HepG2 (cell line): ENCODE data around the gene ZFYVE26. TPM values are rescaled to one million over a fixed set of nuclear protein-coding genes. Genes with fewer than 3 reads are reported as not detected.

Experiments
- ATAC-seq: fragments of 200-7000 bp; cut with Tn5 transposase; 3 replicates; pipeline ENCODE4 v1.9.1; 2020; ENCODE audit warnings: mild to moderate bottlenecking, moderate library complexity
- BruUV-seq: library from RNA; stranded (reverse); fragments of 400-500 nt; replicated peaks from 2 replicates; lab custom pipeline; 2021; lab: Mats Ljungman, UMichigan
- CTCF ChIA-PET: fragments of 300-600 bp; formaldehyde crosslinking; extraction: SDS; loops from one replicate; lab custom pipeline; 2021; ENCODE audit warnings: low total read pairs, inconsistent platforms, low intra/inter-chr PET ratio; lab: Yijun Ruan, JAX
- POLR2A ChIA-PET: fragments of 350-600 bp; sonication (Branson Sonifier 250); formaldehyde crosslinking; loops from one replicate; lab custom pipeline; 2020; ENCODE audit warnings: antibody characterized with exemption, inconsistent platforms; lab: Yijun Ruan, JAX
- DNase-seq: peaks from one replicate; pipeline ENCODE4 v3.0.0-alpha.2; 2015; ENCODE audit warnings: low spot score
- FAIRE-seq: peaks from 3 replicates; lab custom pipeline; 2011; peaks lifted over from hg19 to GRCh38; lab: Jason Lieb, UNC
- H2AFZ ChIP-seq: one replicate; pipeline ENCODE4 v1.6.1; 2011; ENCODE audit warnings: low read length, inconsistent platforms
- H3K27ac ChIP-seq: fragments of 300-600 bp; 3 replicates; pipeline ENCODE4 v1.8.0; 2011; ENCODE audit warnings: mixed run types, mild to moderate bottlenecking, mixed read lengths, low read length, inconsistent platforms; ENCODE audit not compliant: insufficient read depth; ENCODE audit errors: extremely low read length
- H3K27me3 ChIP-seq, 2 experiments: fragments of 200-600 bp in 1 of 2; 2 replicates in 1 of 2; 3 replicates in 1 of 2; pipeline versions ENCODE4 v1.6.0 to v1.8.0; 2011; ENCODE audit warnings: low read length in 2 of 2, mild to moderate bottlenecking in 2 of 2, moderate library complexity in 2 of 2, inconsistent platforms in 1 of 2; ENCODE audit not compliant: insufficient read depth in 2 of 2, control insufficient read depth in 1 of 2
- H3K36me3 ChIP-seq, 2 experiments: fragments of 200-600 bp in 1 of 2; replicated peaks in 1 of 2; 2 replicates in 1 of 2; 3 replicates in 1 of 2; pipeline versions ENCODE4 v1.5.1 to v1.8.0; 2011; ENCODE audit warnings: low read length in 2 of 2, inconsistent platforms in 1 of 2; ENCODE audit not compliant: insufficient read depth in 2 of 2, control insufficient read depth in 1 of 2
- H3K4me1 ChIP-seq: 2 replicates; pipeline ENCODE4 v1.5.1; 2012; ENCODE audit warnings: low read length, inconsistent platforms; ENCODE audit not compliant: insufficient read depth
- H3K4me2 ChIP-seq: 2 replicates; pipeline ENCODE4 v1.6.0; 2011; ENCODE audit warnings: low read depth, low read length, inconsistent platforms
- H3K4me3 ChIP-seq, 3 experiments: fragments of 200-600 bp in 1 of 3; sonication (generic), shearing (Covaris generic) in 1 of 3; replicated peaks in 1 of 3; 2 replicates each; pipeline ENCODE4 v1.5.1; 2011 to 2016; ENCODE audit warnings: low read length in 3 of 3, inconsistent platforms in 2 of 3, low read depth in 2 of 3, mild to moderate bottlenecking in 2 of 3, control low read depth in 1 of 3, mixed read lengths in 1 of 3; ENCODE audit not compliant: insufficient read depth in 1 of 3
- H3K79me2 ChIP-seq: one replicate; pipeline ENCODE4 v1.6.1; 2011; ENCODE audit warnings: low read length, inconsistent platforms; ENCODE audit not compliant: insufficient read depth
- H3K9ac ChIP-seq: 2 replicates; pipeline ENCODE4 v1.6.0; 2011; ENCODE audit warnings: mild to moderate bottlenecking, low read depth, low read length, inconsistent platforms; ENCODE audit not compliant: insufficient read depth
- H3K9me3 ChIP-seq: 2 replicates; pipeline ENCODE4 v1.5.1; 2012; ENCODE audit warnings: mild to moderate bottlenecking, low read length
- H4K20me1 ChIP-seq: 2 replicates; pipeline ENCODE4 v1.6.0; 2011; ENCODE audit warnings: inconsistent platforms, mild to moderate bottlenecking, low read length, moderate library complexity; ENCODE audit not compliant: insufficient read depth
- ERF ChIP-seq: IDR thresholded peaks from 2 replicates; pipeline ENCODE4 v1.6.1; 2018; ENCODE audit warnings: missing biosample characterization, missing genetic modification reagents
- FOXP1 ChIP-seq, 2 experiments: fragments of 450-650 bp in 1 of 2; IDR thresholded peaks; 2 replicates each; pipeline ENCODE4 v1.6.1; 2017 to 2018; ENCODE audit warnings: antibody characterized with exemption in 1 of 2
- GTF2F1 ChIP-seq: fragments of 150-350 bp; IDR thresholded peaks from 2 replicates; pipeline ENCODE4 v1.6.1; 2014; ENCODE audit warnings: low read length
- HINFP ChIP-seq: sonication (generic); formaldehyde crosslinking; IDR thresholded peaks from 2 replicates; pipeline ENCODE4 v1.4.0; 2020; ENCODE audit warnings: low read depth, mild to moderate bottlenecking, missing genetic modification reagents
- HNF1B ChIP-seq: sonication (generic); formaldehyde crosslinking; IDR thresholded peaks from 2 replicates; pipeline ENCODE4 v1.5.1; 2020; ENCODE audit warnings: mild to moderate bottlenecking, moderate library complexity, missing genetic modification reagents
- IRF1 ChIP-seq: sonication (generic); formaldehyde crosslinking; IDR thresholded peaks from 2 replicates; pipeline ENCODE4 v1.4.0; 2020; ENCODE audit warnings: low read depth, mild to moderate bottlenecking, missing genetic modification reagents
- MTA3 ChIP-seq: sonication (generic); formaldehyde crosslinking; IDR thresholded peaks from 2 replicates; pipeline ENCODE4 v1.4.0; 2020; ENCODE audit warnings: missing genetic modification reagents
- MYC ChIP-seq: sonication (generic); formaldehyde crosslinking; IDR thresholded peaks from 2 replicates; pipeline ENCODE4 v1.9.0; 2021; ENCODE audit warnings: missing genetic modification reagents, borderline replicate concordance
- NFKB2 ChIP-seq: sonication (generic); formaldehyde crosslinking; IDR thresholded peaks from 2 replicates; pipeline ENCODE4 v1.4.0; 2020; ENCODE audit warnings: missing genetic modification reagents, borderline replicate concordance
- SNRNP70 ChIP-seq: fragments of 200-400 bp; formaldehyde crosslinking; IDR thresholded peaks from 2 replicates; pipeline ENCODE4 v1.6.1; 2017; ENCODE audit warnings: mild to moderate bottlenecking, low read depth, low read length, moderate library complexity
- WIZ ChIP-seq: sonication (generic); formaldehyde crosslinking; IDR thresholded peaks from 2 replicates; pipeline ENCODE4 v1.5.1; 2020; ENCODE audit warnings: mild to moderate bottlenecking, missing genetic modification reagents
- YEATS4 ChIP-seq: sonication (generic); formaldehyde crosslinking; IDR thresholded peaks from 2 replicates; pipeline ENCODE4 v1.4.0; 2020; ENCODE audit warnings: missing genetic modification reagents, borderline replicate concordance
- ZBTB14 ChIP-seq: sonication (generic); formaldehyde crosslinking; IDR thresholded peaks from 2 replicates; pipeline ENCODE4 v1.4.0; 2020; ENCODE audit warnings: missing genetic modification reagents
- ZBTB20 ChIP-seq: sonication (generic); formaldehyde crosslinking; IDR thresholded peaks from 2 replicates; pipeline ENCODE4 v1.8.1; 2023; ENCODE audit warnings: missing genetic modification reagents, low read depth, mild to moderate bottlenecking, borderline replicate concordance
- ZBTB42 ChIP-seq: sonication (generic); formaldehyde crosslinking; IDR thresholded peaks from 2 replicates; pipeline ENCODE4 v1.5.0; 2020; ENCODE audit warnings: mild to moderate bottlenecking, missing genetic modification reagents
- ZNF235 ChIP-seq: sonication (generic); formaldehyde crosslinking; IDR thresholded peaks from 2 replicates; pipeline ENCODE4 v1.8.1; 2023; ENCODE audit warnings: mild to moderate bottlenecking, missing genetic modification reagents, borderline replicate concordance
- ZNF501 ChIP-seq: sonication (generic); formaldehyde crosslinking; IDR thresholded peaks from 2 replicates; pipeline ENCODE4 v1.5.1; 2020; ENCODE audit warnings: mild to moderate bottlenecking, moderate library complexity, missing genetic modification reagents
- ZNF713 ChIP-seq: sonication (generic); formaldehyde crosslinking; IDR thresholded peaks from 2 replicates; pipeline ENCODE4 v1.4.0; 2020; ENCODE audit warnings: mild to moderate bottlenecking, missing genetic modification reagents
- ZNF878 ChIP-seq: sonication (generic); formaldehyde crosslinking; IDR thresholded peaks from 2 replicates; pipeline ENCODE4 v1.8.1; 2023; ENCODE audit warnings: mild to moderate bottlenecking, missing genetic modification reagents, moderate library complexity
- ZNF891 ChIP-seq: sonication (generic); formaldehyde crosslinking; IDR thresholded peaks from 2 replicates; pipeline ENCODE4 v1.5.0; 2020; ENCODE audit warnings: mild to moderate bottlenecking, missing genetic modification reagents
- WGBS: methylation state at CpG from one replicate; pipeline ENCODE4 v1.1.6; 2017; ENCODE audit warnings: low lambda C conversion rate; 5-methylcytosine and 5-hydroxymethylcytosine counted together
- in situ Hi-C: cut with HindIII; loops from 2 replicates; pipeline ENCODE4 v1.10.0; 2017; ENCODE audit warnings: low pct_unique_long_range_greater_than_20kb; ENCODE audit not compliant: extremely low pct_ligation_motif_present
- intact Hi-C: fragments of 100-400 bp; cut with micrococcal nuclease; formaldehyde crosslinking; loops from one replicate; pipeline ENCODE4 v1.10.0; 2022; ENCODE audit not compliant: unreplicated experiment
- polyA plus RNA-seq, 8 experiments: library from polyadenylated mRNA; depleted of rRNA in 3 of 8; stranded (reverse) in 7 of 8; unstranded in 1 of 8; fragments of >200 nt; fragmentation: Illumina TruSeq in 4 of 8; extraction: Trizol in 4 of 8; gene quantifications; 2 replicates each; pipeline versions ENCODE4 v1.2.1 to v1.2.3, GENCODE V29; 2011 to 2016; ENCODE audit warnings: low read depth in 4 of 8, missing spikeins in 1 of 8, mixed read lengths in 1 of 8; ENCODE audit not compliant: insufficient read depth in 1 of 8
- total RNA-seq, 5 experiments: library from RNA; depleted of rRNA; stranded (reverse); fragments of >200 nt; fragmentation: Illumina TruSeq; extraction: Trizol; gene quantifications; 2 replicates each; pipeline ENCODE4 v1.2.3, GENCODE V29; 2016; ENCODE audit warnings: low read depth in 1 of 5

The ZFYVE26 gene
- total and polyA plus RNA-seq, 2 of the 13 experiments (the other 11 are each of a cell fraction or from before 2014, with no cell fraction given) = 13.6 to 16.4 TPM

- H3K79me2 ChIP-seq = no peaks in the 10 kb centered on the region
- TF ChIP-seq IRF1 (no peak), YEATS4 (CRISPR knock-in tag) (no peak), ERF (no peak), FOXP1 (IDR thresholded peaks at IDR 0.05) (no peak), FOXP1 (CRISPR knock-in tag; IDR thresholded peaks at IDR 0.05) (no peak), GTF2F1 (no peak), HINFP (CRISPR knock-in tag) (no peak), ZNF501 (CRISPR knock-in tag) (no peak), NFKB2 (CRISPR knock-in tag) (no peak), ZBTB42 (CRISPR knock-in tag) (no peak), ZNF713 (CRISPR knock-in tag) (no peak), MYC (no peak), SNRNP70 (no peak), HNF1B (CRISPR knock-in tag) (no peak), ZBTB20 (no peak), ZNF891 (no peak), ZBTB14 (CRISPR knock-in tag) (no peak), MTA3 (CRISPR knock-in tag) (no peak), WIZ (no peak), ZNF878 (CRISPR knock-in tag) (no peak), ZNF235 (CRISPR knock-in tag) (no peak)
- H3K4me1 ChIP-seq = no peaks in the 10 kb centered on the region
- no peaks in the 10 kb centered on the region for H3K27me3 ChIP-seq
- FAIRE-seq (no peak), ATAC-seq (no peak), DNase-seq (no peak)
- no peak overlapping the region for H3K9ac ChIP-seq
- H3K36me3 ChIP-seq = no peaks in the 10 kb centered on the region
- ChIA-PET CTCF (interaction anchor here (0.6 kb wide), 1 partner anchor 11 kb away, joined by 3 read pairs; no protein-coding TSS in a partner anchor), POLR2A (no interaction called here)
- no TSS peak for BruUV-seq
- intact Hi-C loops (no loop called here), in situ Hi-C loops (no loop called here)
- no peaks in the 10 kb centered on the region for H3K9me3 ChIP-seq
- WGBS = 97% methylated on average over 9 of the region's 9 CpGs
- no peak overlapping the region for H3K27ac ChIP-seq
- no peak overlapping the region for H2AFZ ChIP-seq
- no peak overlapping the region for H3K4me2 ChIP-seq
- H3K4me3 ChIP-seq = no peak overlapping the region
- no peaks in the 10 kb centered on the region for H4K20me1 ChIP-seq
Observed at GRCh38 chr14:67850066-67850830, 33.9 kb upstream of the ZFYVE26 start.
